ENCODE data around the gene C11orf16.
A peak's percentile ranks its signal among the peaks of the same experiment; 100 is the strongest.
"Not testable (repeated sequence)": the region's sequence is repeated elsewhere in the genome, so short reads cannot be mapped to it uniquely, and the experiment has no call there.

The C11orf16 gene, protein sequence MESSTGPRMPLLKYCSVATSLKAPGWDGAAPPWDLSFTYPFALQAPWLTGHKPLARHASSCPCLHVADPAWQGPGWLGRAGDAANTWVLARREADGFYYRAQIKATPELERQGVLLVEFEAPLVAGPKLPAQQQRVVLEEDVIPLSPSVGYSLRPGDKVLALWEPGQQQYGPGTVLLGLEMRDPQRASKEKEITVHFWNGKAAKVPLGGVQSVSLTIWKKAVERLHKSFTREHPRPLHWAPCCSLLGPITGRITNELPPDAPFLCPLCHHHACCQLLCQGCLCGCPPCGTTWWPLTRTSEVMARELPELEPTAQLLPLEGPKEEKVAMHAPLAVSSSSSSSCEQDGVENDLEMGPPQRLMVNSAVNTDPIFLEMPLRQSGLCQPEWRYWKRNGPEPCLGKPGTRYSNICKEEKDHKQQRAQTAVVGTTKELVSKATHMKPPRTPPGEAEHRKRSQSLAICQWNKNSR

DNA sequence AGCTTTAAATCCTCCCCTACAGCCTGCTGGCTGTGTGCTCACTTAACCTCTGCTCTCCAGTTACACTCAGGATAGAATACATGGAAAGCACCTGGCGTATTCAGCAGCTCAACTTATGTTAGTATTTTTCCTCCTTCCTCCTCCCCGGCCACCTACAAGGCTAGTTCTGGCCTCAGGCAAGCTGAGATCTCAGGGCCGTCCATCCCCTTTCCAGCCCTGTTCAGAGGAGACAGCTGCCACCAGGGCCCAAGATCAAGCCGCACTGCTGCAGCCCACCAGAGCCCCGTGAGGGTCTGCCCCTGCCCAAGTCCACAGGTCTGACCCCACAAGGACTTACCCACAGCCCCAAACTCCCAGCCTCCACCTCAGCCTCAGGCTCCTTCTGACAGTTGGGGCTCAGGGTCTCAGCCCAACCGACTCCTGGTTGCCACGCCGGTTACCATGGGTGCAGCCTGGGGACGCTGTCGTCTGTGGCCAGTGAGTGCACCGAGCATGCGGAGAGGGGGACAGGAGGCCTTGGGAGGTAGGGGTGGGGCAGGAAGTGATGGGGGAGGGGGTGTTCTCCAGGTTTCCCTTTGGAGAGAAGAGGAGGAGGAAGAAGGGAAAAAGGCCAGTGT lies at the start of gene C11orf16:
Gene C11orf16, minus strand, starts transcription at position 384 of the 617 bp plus-strand sequence. CDS start 639 bp downstream, outside the sequence.
- no peak for DNase-seq (ENCODE audit: low read depth in 1 of 2, low spot score in 1 of 2)

DNA sequence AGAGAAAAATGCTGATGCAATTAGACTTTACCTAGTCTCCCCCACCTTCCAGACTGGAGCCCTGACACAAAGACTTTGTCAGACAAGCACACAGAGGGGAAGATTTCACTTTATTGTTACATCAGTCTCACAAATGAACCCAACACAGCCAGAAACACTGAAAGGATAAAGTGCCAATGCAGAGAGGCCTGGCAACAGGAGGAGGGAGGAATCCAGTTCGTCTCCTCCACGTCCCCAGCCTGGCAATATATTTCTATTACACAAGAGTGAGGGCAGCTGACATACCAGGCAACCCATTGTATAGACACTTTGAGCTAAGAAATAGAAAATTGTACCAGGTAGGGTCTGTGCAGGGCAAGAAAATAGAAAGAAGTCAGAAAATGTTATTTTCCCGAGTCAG lies 47.7 kb upstream of the C11orf16 start:
- no peak for DNase-seq (ENCODE audit: low read depth in 1 of 2, low spot score in 1 of 2)

GRCh38 chr11:8979365-8979764 lies 46.6 kb upstream of the C11orf16 start:
- not testable (repeated sequence) for DNase-seq (ENCODE audit: low read depth in 1 of 2, low spot score in 1 of 2)

GRCh38 chr11:8973121-8973520 lies 40.4 kb upstream of the C11orf16 start:
- DNase-seq (ENCODE audit: low read depth in 1 of 2, low spot score in 1 of 2) = no peak

- DNase-seq (ENCODE audit: low read depth in 1 of 2, low spot score in 1 of 2) = no peak
Measured at GRCh38 chr11:8971924-8972316, 39.2 kb upstream of the C11orf16 start.

- no peak for DNase-seq (ENCODE audit: low read depth in 1 of 2, low spot score in 1 of 2)
Measured at GRCh38 chr11:8971196-8971923, 38.6 kb upstream of the C11orf16 start.

DNA sequence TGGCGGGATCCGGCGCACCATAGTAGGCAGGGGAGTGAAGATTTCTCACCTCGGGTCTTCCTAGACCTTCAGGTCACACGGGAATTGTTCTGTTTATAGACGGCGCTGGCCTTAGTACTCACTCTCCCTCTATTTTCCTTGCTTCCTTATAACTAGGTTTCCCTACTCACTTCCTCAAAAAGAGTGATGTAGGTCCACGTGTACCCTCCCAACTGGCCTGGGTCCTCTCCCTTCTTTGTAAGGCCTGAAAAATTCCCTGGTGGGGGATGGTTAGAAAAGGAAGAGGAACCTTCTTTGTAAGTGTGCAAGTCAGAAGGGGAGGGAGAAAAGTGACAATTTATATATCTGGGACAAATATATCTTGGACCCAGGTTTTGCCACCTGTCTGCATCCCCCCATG lies 34.4 kb upstream of the C11orf16 start:
- DNase-seq (ENCODE audit: low read depth in 1 of 2, low spot score in 1 of 2) = no peak

DNA sequence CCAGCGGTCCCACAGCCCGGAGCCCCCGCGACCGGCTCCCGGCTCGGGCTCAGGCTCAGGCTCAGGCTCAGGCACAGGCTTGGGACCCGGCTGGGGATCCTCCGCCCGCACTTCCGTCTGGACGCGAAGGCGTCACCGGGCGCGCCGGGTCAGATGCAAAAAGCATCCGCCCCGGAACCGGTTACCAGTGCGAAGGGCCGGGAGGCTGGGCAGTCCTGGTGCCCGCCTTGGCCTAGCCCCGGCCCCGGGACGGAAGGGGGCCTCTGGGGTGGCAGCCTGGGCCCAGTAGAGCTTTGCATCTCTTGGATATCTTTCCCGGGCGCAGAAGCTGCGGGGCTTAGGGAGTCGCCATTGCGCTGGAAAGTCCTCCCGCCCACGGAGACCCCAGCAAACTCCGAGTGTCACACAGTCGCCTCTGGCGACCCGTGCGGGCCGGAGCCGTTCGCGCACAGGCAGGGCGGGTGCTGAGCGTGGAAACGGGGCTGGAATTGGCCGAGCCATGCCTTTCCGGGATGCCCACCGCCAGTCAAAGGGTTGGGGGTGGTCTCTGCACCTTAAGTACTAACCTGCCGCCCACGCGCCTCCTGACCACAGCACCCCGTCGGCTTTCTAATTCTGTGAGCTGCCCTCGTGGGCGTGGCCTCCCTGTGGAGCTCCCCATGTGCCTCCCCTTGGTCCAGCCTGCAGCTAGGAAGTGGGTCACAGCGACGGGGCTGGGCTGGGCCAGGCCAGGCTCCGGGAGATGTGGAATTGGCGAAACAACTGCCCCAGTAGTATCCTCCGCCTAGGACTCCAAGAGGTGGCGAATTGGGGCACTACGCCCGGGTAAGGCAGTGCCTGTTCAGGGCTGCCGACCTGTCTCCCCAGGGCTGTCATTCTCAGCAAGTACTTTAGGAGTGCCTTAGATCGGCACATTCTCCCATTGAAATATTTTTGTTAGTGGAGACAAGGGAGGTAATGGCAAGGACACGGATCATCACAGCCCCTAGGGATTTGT lies 31.9 kb upstream of the C11orf16 start, which contains the start of gene TMEM9B:
Gene TMEM9B, minus strand, starts transcription at position 119 of the 997 bp plus-strand sequence. CDS start 129 bp downstream, outside the sequence.
- DNase-seq (ENCODE audit: low read depth in 1 of 2, low spot score in 1 of 2) = peak; percentile 55 to 67

- DNase-seq (ENCODE audit: low read depth in 1 of 2, low spot score in 1 of 2) = peak; percentile 52 to 57
Measured at GRCh38 chr11:8963569-8964323, 31.0 kb upstream of the C11orf16 start.

- DNase-seq (ENCODE audit: low read depth in 1 of 2, low spot score in 1 of 2) = no peak
Measured at GRCh38 chr11:8962841-8963240, 30.1 kb upstream of the C11orf16 start.

GRCh38 chr11:8961401-8961800 lies 28.7 kb upstream of the C11orf16 start:
- DNase-seq (ENCODE audit: low read depth in 1 of 2, low spot score in 1 of 2) = no peak

DNA sequence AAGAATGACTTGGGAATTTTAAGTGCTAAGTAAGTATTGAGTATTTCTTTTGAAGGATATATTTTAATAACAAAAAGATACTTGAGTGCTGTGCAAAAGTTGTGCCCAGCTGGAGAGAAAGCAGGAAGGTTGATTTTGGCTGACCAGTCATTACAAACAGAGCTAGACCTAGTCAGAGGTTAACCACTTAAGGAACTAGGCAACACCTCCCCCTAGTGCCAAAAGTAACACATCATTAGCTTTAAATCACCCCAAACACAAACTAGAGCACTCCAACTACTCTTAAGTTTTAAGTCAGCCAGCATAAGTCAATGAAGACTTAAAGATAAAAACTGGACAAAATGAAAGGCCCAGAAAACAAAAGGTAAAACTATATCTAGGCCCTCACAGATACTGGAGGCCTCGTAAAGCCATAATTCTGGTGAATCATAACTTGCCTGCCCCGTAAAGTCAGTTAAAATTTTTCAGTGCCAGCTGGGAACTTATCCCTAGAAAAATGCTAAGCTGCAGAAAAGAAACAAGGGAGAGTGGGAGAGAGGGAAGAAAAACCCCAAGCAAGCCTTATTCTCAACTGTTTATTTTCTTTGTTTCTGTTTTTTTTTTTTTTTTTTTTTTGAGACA lies 26.9 kb upstream of the C11orf16 start:
- no peak for DNase-seq (ENCODE audit: low read depth in 1 of 2, low spot score in 1 of 2)

- no peak for DNase-seq (ENCODE audit: low read depth in 1 of 2, low spot score in 1 of 2)
Measured at GRCh38 chr11:8956860-8957259, 24.1 kb upstream of the C11orf16 start.

GRCh38 chr11:8948886-8949285 lies 16.1 kb upstream of the C11orf16 start:
- no peak for DNase-seq (ENCODE audit: low read depth in 1 of 2, low spot score in 1 of 2)

GRCh38 chr11:8947230-8947943 lies 14.6 kb upstream of the C11orf16 start:
- no peak for DNase-seq (ENCODE audit: low read depth in 1 of 2, low spot score in 1 of 2)

- no peak for DNase-seq (ENCODE audit: low read depth in 1 of 2, low spot score in 1 of 2)
Measured at GRCh38 chr11:8942518-8943066, 9.8 kb upstream of the C11orf16 start, which contains the start of gene ASCL3. Gene ASCL3 (minus strand): TSS chr11:8943016. CDS start chr11:8938161, 4,855 bp downstream.

DNA sequence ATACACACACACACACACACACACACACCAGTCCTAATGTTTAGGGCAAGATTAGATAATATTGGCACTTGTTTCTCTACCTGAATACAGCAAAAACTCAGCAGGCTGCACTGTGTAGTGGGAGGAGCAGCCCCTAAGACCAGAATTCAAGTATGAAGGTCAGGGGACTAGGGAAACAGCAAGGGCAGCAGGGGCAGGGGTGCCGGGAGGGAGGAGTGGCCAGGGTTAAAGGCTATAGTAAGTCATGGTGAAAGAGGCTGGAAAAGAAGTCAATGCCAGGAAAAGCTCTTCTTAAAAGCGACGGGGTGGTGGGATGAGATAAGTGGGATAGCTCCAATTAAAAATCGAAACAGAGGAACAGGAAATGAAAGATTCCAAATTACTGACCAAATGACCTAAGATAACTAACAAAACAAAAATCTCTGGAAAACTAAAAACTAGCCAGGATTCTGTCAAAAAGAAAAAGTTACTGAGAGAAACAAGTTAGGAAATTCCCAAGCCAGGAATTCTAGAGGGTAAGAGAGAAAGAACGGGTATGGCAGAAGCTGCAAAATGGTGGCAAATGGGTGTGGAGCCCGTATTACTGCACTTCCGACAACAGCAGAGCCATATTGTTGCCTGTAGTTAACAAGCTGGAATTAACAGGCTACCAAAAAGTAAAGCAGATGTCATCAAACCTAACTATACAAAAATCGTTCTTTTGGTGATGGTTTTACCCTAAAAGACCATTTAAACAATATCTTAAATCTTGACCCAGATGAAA lies 8.8 kb upstream of the C11orf16 start:
- DNase-seq (ENCODE audit: low read depth in 1 of 2, low spot score in 1 of 2) = no peak

All from activated T-helper 1 cell treated with anti-CD3 and anti-CD28 coated beads, Interleukin-2, amount 50 U/mL, for 16 hours (primary cell).